Tibial nerve (tissue), 4 donors: ENCODE results near the gene RNU1-3. TPM values are rescaled to one million over a fixed set of nuclear protein-coding genes. Genes with fewer than 3 reads are reported as not detected.
"Not testable (repeated sequence)": the region's sequence is repeated elsewhere in the genome, so short reads cannot be mapped to it uniquely, and the experiment has no call there.

ENCODE experiments used
- DNase-seq, 2 donors: peaks; one replicate each; pipeline ENCODE4 v3.0.0-alpha.2; 2019; ENCODE audit warnings: low spot score in 2 of 2
- H3K27ac ChIP-seq, 4 donors: fragments of 200-600 bp; sonication (generic) in 3 of 4; one replicate each; pipeline ENCODE4 v1.5.1; 2017 to 2019; ENCODE audit warnings: mild to moderate bottlenecking in 1 of 4
- H3K27me3 ChIP-seq, 2 donors: fragments of 200-600 bp; sonication (generic) in 1 of 2; one replicate each; pipeline versions ENCODE4 v1.5.1 to v1.6.0; 2017 to 2019
- H3K36me3 ChIP-seq, 3 donors: fragments of 200-600 bp; sonication (generic); one replicate each; pipeline ENCODE4 v1.5.1; 2018 to 2019
- H3K4me1 ChIP-seq, 4 donors: fragments of 200-600 bp; sonication (generic) in 3 of 4; one replicate each; pipeline ENCODE4 v1.5.1; 2017 to 2019
- H3K4me3 ChIP-seq, 4 donors: fragments of 200-600 bp; sonication (generic) in 3 of 4; one replicate each; pipeline ENCODE4 v1.5.1; 2017 to 2019; ENCODE audit warnings: mild to moderate bottlenecking in 1 of 4, moderate library complexity in 1 of 4
- H3K9me3 ChIP-seq, 4 donors: fragments of 200-600 bp; sonication (generic) in 3 of 4; one replicate each; pipeline ENCODE4 v1.5.1; 2017 to 2019
- WGBS, 2 donors: methylation state at CpG; one replicate each; pipeline ENCODE4 v1.1.5; 2018; 5-methylcytosine and 5-hydroxymethylcytosine counted together
- total RNA-seq, 4 donors: library from RNA; depleted of rRNA; stranded (reverse); fragments of >200 nt; gene quantifications; one replicate each; pipeline ENCODE4 v1.1.0, GENCODE V29; 2016

The RNU1-3 gene
- total RNA-seq, 4 donors from 2014 or later, result under 0.01 TPM

DNA sequence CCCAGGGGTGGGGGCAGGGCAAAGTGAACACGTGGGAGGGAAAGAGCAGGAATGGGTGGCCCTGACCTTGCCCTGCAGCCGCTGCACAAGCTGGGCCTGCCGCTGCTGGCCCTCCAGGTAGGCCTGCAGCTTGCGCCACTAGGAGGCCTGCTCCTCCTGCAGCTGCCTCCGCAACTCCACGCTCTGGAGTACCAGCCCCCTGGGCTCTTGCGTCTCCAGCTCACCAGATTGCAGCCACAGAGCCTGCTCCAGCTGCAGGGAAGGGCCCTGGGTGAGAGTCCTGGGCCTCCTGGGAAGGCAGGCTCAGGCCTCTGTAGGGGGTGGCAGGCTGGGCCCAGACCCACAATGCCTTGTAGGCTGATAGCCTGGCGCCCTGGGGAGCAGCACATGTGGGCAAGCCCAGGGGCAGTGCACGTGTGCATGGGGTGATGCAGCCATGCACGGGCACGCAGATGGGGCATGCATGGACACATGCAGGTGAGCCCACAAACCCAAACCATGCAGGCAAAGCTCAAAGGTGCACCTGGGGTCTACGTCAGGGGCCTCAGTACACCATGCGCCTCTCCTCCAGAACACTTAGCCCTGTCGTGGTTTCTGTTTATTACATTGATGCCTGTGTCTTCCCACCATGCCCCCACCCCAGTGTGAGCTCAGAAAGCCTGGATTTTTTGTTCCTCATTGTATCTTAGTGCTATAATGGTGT, 9.6 kb downstream of the RNU1-3 start:
- no CpG with 5 or more reads among the region's 14 CpGs for WGBS, 2 donors
- H3K36me3 ChIP-seq, H3K27ac ChIP-seq, DNase-seq, H3K4me1 ChIP-seq, H3K9me3 ChIP-seq, H3K4me3 ChIP-seq, H3K27me3 ChIP-seq: not testable (repeated sequence)

DNA sequence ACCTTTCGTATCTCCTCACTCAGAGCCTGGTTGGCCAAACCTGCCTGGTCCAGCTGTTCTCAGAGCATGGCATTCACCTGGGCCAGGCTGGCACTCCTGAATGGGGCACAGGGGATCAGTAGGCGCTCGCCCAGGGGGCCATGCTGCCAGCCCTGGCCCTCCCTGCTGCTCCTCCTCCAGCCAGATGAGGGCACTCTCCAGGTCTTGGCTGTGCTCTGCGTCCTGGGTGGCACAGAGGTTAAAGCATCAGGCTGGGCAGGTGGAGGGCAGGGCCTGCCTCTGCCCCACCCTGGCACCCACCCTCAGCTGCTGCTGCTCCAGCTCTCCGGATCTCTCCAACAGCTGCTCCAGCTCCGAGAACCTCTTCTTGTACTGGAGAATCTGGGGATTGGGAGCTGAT, 10.2 kb downstream of the RNU1-3 start:
- not testable (repeated sequence) for H3K27me3 ChIP-seq, H3K4me1 ChIP-seq, H3K4me3 ChIP-seq, H3K36me3 ChIP-seq, H3K27ac ChIP-seq, DNase-seq, H3K9me3 ChIP-seq
- no CpG with 5 or more reads among the region's 6 CpGs for WGBS, 2 donors

- H3K27me3 ChIP-seq, result peaks cover 0 to 14% of the 10 kb centered on the region in 2 donors
- WGBS, 2 donors, result 85 to 100% methylated on average over 1 of the region's 1 CpG
- not testable (repeated sequence) for H3K9me3 ChIP-seq, H3K4me1 ChIP-seq, H3K4me3 ChIP-seq, H3K27ac ChIP-seq, DNase-seq, H3K36me3 ChIP-seq
These were observed 15.2 kb downstream of the RNU1-3 start for GRCh38 chr1:16651560-16651959.

DNA sequence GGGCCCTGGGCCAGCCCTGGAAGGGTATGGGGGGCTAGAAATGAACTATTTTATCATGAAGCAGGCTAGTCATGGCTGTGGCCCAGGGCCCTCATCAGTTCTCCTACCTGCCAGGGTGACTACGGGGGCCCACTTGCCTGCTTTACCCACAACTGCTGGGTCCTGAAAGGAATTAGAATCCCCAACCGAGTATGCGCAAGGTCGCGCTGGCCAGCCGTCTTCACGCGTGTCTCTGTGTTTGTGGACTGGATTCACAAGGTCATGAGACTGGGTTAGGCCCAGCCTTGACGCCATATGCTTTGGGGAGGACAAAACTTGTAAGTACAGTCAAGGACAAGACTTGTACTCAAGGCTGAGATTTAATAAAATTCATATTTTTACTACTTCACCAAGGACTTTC, 16.8 kb downstream of the RNU1-3 start:
- not testable (repeated sequence) for H3K36me3 ChIP-seq, H3K9me3 ChIP-seq, H3K4me3 ChIP-seq, H3K4me1 ChIP-seq, H3K27ac ChIP-seq
- DNase-seq, result peak in 1 of 2 donors; percentile 13
- 76 to 87% methylated on average over 9 of the region's 9 CpGs for WGBS, 2 donors
- peaks cover 0 to 14% of the 10 kb centered on the region in 2 donors for H3K27me3 ChIP-seq

GRCh38 chr1:16649390-16649789, 17.4 kb downstream of the RNU1-3 start:
- peaks cover 0 to 14% of the 10 kb centered on the region in 2 donors for H3K27me3 ChIP-seq

DNA sequence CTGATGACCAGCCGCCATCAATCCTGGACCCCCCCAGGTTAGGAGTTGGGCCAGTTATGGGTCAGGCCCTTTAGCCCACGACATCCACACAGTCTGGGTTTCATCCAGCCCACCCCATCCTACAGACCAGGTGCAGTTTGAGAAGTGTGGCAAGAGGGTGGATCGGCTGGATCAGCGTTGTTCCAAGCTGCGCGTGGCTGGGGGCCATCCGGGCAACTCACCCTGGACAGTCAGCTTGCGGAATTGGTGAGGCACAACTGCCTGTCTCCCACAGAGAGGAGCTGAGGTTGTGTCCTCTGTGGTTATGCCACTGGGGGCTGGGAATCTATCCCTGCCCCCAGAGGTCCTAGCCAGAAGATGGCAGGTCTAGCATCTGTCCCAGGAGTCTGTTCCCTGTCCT, 18.0 kb downstream of the RNU1-3 start:
- not testable (repeated sequence) for H3K36me3 ChIP-seq, H3K9me3 ChIP-seq, DNase-seq, H3K27ac ChIP-seq, H3K4me3 ChIP-seq
- peaks cover 0 to 14% of the 10 kb centered on the region in 2 donors for H3K27me3 ChIP-seq
- no CpG with 5 or more reads among the region's 8 CpGs for WGBS, 2 donors
- H3K4me1 ChIP-seq, result peaks cover 0 to 11% (median 10%) of the 10 kb centered on the region in 4 donors

More at GRCh38 chr1:16649390-16649789, 17.4 kb downstream of the RNU1-3 start:
- H3K9me3 ChIP-seq, H3K27ac ChIP-seq, H3K4me3 ChIP-seq, H3K4me1 ChIP-seq, DNase-seq, H3K36me3 ChIP-seq: not testable (repeated sequence)
- WGBS, 2 donors, result 89% methylated on average over 5 of the region's 6 CpGs; no CpG with 5 or more reads in 1 of the 2 donors

- 8% methylated on average over 9 of the region's 32 CpGs; no CpG with 5 or more reads in 1 of the 2 donors for WGBS, 2 donors
- not testable (repeated sequence) for DNase-seq, H3K9me3 ChIP-seq, H3K36me3 ChIP-seq, H3K4me3 ChIP-seq, H3K27ac ChIP-seq
- Histone ChIP-seq H3K27me3 (peaks cover 0 to 14% of the 10 kb centered on the region in 2 donors), H3K4me1 (peaks cover under 1 to 16% (median 14%) of the 10 kb centered on the region in 4 donors)
These were observed 18.5 kb downstream of the RNU1-3 start for GRCh38 chr1:16648250-16648649.

- H3K27ac ChIP-seq, H3K4me3 ChIP-seq, H3K36me3 ChIP-seq, DNase-seq, H3K9me3 ChIP-seq: not testable (repeated sequence)
- Histone ChIP-seq H3K27me3 (peaks cover 0 to 14% of the 10 kb centered on the region in 2 donors), H3K4me1 (peaks cover 5 to 23% (median 21%) of the 10 kb centered on the region in 4 donors)
- WGBS, 2 donors, result 11 to 12% methylated on average over 11 to 18 of the region's 84 CpGs
These were observed 19.3 kb downstream of the RNU1-3 start for GRCh38 chr1:16647179-16648176.

GRCh38 chr1:16646716-16647115, 20.0 kb downstream of the RNU1-3 start:
- not testable (repeated sequence) for DNase-seq

GRCh38 chr1:16646061-16646664, 20.6 kb downstream of the RNU1-3 start:
- WGBS, 2 donors, result 89 to 91% methylated on average over 14 to 15 of the region's 15 CpGs
- H3K27ac ChIP-seq, H3K9me3 ChIP-seq, H3K4me3 ChIP-seq: not testable (repeated sequence)
- H3K27me3 ChIP-seq, result peaks cover 0 to 14% of the 10 kb centered on the region in 2 donors
- peak in 1 of 2 donors; percentile 13 for DNase-seq
- peaks cover 5 to 36% (median 29%) of the 10 kb centered on the region in 4 donors for H3K4me1 ChIP-seq
- peaks cover 0 to 14% (median 0%) of the 10 kb centered on the region in 3 donors for H3K36me3 ChIP-seq

More at GRCh38 chr1:16646716-16647115, 20.0 kb downstream of the RNU1-3 start:
- H3K27ac ChIP-seq, H3K4me3 ChIP-seq, H3K9me3 ChIP-seq: not testable (repeated sequence)
- 89% methylated on average over 6 of the region's 17 CpGs; no CpG with 5 or more reads in 1 of the 2 donors for WGBS, 2 donors
- peaks cover 5 to 30% (median 28%) of the 10 kb centered on the region in 4 donors for H3K4me1 ChIP-seq
- H3K36me3 ChIP-seq, result peaks cover 0 to 11% (median 0%) of the 10 kb centered on the region in 3 donors
- H3K27me3 ChIP-seq, result peaks cover 0 to 14% of the 10 kb centered on the region in 2 donors

DNA sequence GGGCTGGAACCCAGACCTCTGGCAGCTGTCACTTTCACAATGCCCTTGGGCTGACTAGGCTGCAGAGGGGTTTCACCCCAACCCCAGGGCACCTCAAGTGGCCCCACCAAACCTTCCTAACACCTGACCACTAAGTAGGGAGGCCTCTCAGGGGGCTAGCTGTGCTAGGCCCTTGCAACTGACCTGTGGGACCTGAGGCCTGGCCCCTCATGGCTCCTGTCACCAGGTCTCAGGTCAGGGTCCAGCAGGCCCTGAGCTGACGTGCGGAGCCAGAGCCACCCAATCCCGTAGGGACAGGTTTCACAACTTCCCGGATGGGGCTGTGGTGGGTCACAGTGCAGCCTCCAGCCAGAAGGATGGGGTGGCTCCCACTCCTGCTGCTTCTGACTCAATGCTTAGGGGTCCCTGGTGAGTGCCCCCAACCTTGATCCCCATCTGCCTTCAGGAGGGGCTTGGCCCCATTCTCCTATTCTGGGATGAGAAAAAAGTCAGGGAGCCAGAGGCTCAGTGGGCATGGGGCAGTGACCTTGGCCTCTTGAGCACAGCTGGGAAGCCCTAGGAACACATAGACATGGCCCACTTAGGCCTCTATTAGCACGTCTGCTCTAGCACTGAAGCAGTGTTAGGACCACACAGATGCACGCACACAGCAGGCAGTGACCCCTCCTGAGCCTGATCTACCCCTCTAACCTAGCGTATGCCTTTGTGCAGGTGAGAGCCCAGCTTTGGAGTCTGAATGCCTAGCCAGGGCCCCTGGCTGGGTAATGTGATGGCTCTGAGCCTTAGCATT, 21.3 kb downstream of the RNU1-3 start:
- H3K4me1 ChIP-seq, result peaks cover 5 to 36% (median 29%) of the 10 kb centered on the region in 4 donors
- peaks cover 0 to 14% (median 0%) of the 10 kb centered on the region in 3 donors for H3K36me3 ChIP-seq
- peak overlapping the region; percentile 61 to 95 (median 71) for H3K4me3 ChIP-seq
- H3K27ac ChIP-seq, result peak overlapping the region; percentile 74 to 89 (median 82)
- peaks cover 0 to 14% of the 10 kb centered on the region in 2 donors for H3K27me3 ChIP-seq
- DNase-seq, result peak in 1 of 2 donors; percentile 13
- 75 to 94% methylated on average over 6 to 7 of the region's 7 CpGs for WGBS, 2 donors
- H3K9me3 ChIP-seq, result not testable (repeated sequence)
